Hematopoietic multipotent progenitor cell treated with erythropoietin and hydrocortisone succinate and interleukin-3 and kit ligand, for 15 days (in vitro differentiated cells): Measurements from ENCODE around the gene EVX1.

Experiments used
- DNase-seq: peaks from one replicate; pipeline ENCODE4 v3.0.0-alpha.2; 2015; ENCODE audit warnings: low spot score

The EVX1 gene

DNA sequence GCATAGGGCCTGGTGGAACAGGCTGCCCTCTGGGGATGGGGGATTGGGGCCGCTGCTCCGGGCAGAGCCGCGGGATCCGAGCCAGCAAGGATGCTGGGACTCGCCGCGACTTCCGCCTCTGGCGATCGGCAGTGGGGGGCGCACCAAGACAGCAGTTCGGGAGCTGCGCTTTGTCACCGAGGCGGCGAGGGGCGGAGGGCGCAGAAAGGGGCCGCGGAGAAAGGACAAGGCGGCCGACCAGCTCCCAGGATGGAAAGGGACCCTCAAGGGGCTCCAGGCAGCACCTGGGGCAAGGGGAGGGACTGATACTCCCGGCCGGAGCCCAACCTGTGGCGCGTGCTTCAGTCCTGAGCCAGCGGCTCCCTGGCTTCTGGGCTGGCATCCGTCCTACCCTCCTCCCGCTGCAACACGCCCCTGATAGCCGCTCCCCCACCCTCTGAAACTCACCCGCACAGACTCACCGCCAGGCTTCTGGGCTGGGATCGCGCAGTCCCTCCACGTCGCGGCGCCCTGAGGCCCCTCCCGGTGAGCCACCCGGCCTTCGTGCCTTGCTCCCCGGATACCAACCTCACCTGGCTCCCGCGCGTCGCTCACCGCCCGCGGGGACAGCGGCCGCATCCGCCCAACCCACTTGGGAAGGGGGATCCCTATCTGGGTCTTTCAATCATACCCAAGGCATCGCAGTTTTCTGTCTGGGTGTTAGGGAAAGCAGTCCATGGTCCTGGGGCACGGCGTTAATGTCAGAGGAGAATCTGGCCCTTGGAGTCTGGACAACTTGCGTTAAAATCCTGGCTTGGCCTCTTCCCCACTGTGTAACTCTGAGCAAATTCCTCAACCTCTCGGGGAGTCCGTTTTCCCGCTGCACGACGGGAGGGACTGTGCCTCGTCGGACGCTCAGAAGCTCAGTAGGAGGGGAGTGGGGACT is 7.0 kb upstream of the EVX1 start:
- DNase-seq: no peak

- no peak for DNase-seq
These were observed 4.8 kb upstream of the EVX1 start for GRCh38 chr7:27237735-27238334.

GRCh38 chr7:27238979-27239386 is 3.6 kb upstream of the EVX1 start:
- no peak for DNase-seq

- no peak for DNase-seq
These were observed 3.1 kb upstream of the EVX1 start for GRCh38 chr7:27239387-27240014.

DNA sequence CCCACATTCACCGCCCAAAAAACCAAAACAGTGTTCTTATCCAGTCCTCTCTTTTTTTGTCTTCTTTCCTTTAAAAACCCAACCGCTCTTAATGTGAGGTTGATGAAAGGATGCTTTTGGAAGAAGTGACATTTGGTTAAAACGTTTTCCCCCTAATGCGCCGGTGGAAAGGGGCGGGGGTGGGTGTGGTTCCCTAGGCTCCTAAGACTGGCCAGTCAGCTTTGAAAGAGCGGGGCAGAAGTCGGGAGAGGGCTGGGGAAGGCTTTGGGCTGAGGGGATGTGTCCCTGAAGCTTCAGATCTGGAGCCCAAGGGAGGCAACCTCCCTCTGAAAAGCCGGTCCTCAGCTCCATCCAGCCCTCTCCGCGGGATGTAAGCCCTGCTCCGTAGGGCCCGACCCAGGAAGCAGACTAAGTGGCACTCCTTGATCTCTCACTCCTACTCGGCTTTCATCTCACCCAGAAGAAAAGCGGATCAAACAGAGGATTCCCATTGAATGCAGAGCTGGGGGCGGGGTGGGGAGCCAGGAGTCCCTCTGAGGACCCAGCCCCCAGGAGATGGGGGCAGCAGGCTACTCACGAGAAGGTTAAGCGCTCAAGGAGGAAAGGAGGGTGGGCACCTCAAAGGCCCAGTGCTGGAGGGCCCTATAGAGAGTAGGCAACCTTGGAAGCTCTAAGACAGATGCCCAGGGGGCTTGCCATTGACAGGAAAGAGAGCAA is 2.4 kb upstream of the EVX1 start:
- no peak for DNase-seq

DNA sequence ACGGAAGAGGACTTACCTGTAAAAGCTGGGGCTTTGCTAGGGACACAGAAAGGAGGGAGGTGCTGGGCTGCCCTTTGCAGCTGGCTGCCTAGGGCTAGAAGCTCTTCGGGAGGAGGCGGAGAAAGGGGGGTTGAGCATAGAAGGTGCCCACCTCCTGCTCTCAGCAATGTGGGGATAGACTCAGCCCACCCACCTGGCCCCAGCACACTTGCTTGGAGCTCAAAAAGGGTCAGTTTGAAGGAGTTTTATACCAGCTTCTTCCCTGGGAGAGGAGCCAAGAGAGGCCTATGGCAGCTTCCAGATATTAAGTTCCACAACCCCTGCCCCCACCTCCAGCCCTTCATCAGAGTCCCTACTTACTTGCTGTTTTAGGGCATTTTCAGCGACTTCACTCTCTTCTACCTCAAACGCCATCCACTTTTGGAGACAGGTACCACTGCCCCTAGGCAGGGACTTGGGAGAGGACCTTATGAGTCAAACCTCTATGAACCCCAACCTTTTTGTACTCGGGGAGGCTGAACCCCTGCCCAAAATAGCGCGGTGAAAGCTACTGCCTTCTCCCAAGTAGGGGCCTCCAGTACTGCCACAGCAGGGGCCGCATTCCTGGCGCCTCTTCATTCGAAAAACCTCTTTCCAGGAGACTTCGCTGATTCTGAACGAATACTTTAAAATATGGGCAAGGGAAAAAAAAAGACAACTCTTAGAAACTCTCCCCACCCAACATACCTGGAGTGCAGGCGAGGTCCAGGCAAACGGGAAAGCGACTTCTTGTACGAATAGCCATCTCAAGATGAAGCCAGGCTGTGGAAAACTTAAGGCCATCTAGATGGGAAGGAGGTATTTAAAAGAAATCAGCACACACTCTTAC is 1.2 kb upstream of the EVX1 start:
- no peak for DNase-seq

- DNase-seq: no peak
These were observed 448 bp upstream of the EVX1 start for GRCh38 chr7:27242154-27242553.

GRCh38 chr7:27243340-27244163 is 950 bp downstream of the EVX1 start:
- no peak for DNase-seq

GRCh38 chr7:27244488-27245123 is 2.0 kb downstream of the EVX1 start:
- DNase-seq: no peak

DNA sequence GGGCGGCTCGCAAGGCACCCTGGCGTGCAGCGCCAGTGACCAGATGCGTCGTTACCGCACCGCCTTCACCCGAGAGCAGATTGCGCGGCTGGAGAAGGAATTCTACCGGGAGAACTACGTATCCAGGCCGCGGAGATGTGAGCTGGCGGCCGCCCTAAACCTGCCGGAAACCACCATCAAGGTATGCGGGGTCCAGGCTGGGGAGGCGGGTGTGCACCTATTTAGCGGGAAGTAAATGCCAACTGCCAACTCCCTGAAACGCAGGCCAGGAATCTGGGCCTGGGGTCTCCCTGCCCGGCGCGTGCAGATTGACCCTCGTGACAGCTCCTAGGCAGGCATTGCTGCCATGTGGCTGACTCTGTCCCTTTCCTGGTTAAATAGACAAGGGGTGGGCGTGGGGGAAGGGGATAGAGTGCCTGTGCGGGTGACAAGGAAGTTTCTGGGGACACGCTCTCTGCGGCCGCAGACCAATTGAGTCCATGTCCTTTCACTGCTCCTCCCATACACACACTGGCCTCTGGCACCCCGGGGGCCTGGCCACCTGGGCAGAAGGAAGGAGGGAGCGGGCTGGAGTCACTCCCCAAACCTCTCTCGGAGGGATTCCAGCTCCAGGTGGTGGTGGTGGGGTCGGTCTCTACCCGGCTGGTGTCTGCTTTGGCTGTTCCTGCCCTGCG is 2.7 kb downstream of the EVX1 start:
- no peak for DNase-seq

GRCh38 chr7:27245798-27246691 is 3.4 kb downstream of the EVX1 start:
- DNase-seq: no peak

DNA sequence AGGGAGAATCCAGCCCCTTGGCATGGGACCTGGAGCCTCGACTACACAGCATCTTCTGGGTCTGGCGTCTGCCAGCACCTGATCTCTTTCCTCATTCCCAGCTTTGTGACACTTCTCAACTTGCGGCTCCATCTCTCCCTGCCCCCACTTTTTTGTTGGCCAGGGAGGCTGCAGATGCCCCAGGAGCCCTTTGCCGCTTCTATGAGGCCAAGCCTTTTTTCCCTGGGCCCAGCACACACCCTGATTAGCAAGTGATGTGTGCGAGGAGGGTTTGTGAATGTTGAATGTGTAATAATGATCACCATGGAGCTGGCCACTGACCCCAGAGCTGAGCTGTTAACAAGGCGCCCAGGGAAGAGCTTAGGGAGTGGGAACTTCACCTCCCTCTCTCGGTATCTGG is 4.4 kb downstream of the EVX1 start:
- no peak for DNase-seq

GRCh38 chr7:27247452-27248426 is 5.1 kb downstream of the EVX1 start:
- DNase-seq: no peak

- DNase-seq: no peak
These were observed 5.8 kb downstream of the EVX1 start for GRCh38 chr7:27248427-27248806.

DNA sequence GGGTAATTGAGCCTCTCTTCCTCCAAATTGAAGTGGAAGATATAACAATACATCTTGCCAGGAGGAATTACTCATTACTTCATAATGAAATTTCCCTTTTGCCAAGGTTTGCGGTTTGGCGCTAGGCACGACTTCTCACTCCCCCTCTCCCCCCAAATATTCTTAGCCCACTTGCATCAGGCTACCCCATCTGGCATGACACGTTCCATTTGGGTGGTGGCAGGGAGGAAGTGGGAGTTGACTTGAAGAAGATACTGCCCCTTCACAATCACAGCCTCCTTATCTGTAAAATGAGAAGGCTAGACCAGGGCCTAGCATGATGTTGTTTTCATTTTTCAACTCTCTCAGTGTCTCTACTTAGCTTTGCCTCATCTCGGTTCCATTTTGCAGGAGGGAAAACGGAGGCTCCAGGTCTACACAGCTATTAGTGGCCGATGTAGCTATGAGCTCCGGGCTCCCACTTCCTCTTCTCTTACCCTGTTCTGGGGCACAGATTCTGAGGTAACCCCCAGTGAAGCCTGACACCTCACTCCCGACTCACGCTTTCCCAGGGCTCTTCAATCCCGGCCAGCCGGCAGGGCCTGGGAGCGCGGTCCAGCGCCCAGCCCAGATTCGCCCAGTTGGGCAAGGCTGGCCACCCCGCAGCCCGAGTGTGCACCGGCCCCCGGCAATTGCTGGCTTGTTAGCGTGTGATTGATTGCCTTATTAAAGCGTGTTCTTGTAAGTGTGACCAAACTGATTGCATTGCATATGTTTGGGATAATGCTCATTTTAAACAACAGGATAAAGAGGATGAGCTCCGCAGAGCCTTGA is 6.5 kb downstream of the EVX1 start:
- no peak for DNase-seq
